Activated T-helper 2 cell treated with anti-CD3 and anti-CD28 coated beads, Interferon-gamma antibody, Interleukin-2, Interleukin-4, amounts not matched to agents 10 μg/mL and 5 μg/mL and 100 μg/mL, durations not matched to agents 14 hours and 24 hours and 36 hours (primary cell): Measurements from ENCODE around the gene RHOA. TPM values are rescaled to one million over a fixed set of nuclear protein-coding genes. Genes with fewer than 3 reads are reported as not detected.
A peak's percentile ranks its signal among the peaks of the same experiment; 100 is the strongest.
"Not testable (repeated sequence)": the region's sequence is repeated elsewhere in the genome, so short reads cannot be mapped to it uniquely, and the experiment has no call there.

ENCODE experiments used
- DNase-seq: peaks from one replicate; pipeline ENCODE4 v3.0.0; 2021; ENCODE audit warnings: low spot score
- H3K27ac Mint-ChIP-seq: one replicate; pipeline ENCODE4 v1.8.0; 2021; ENCODE audit warnings: mixed read lengths
- H3K27me3 Mint-ChIP-seq: one replicate; pipeline ENCODE4 v1.8.0; 2021; ENCODE audit warnings: low read depth, mixed read lengths
- H3K36me3 Mint-ChIP-seq: one replicate; pipeline ENCODE4 v1.8.0; 2021; ENCODE audit warnings: low read depth, mixed read lengths
- H3K4me1 Mint-ChIP-seq: one replicate; pipeline ENCODE4 v1.8.0; 2021; ENCODE audit warnings: low read depth, mixed read lengths
- H3K4me3 Mint-ChIP-seq: one replicate; pipeline ENCODE4 v1.8.0; 2021; ENCODE audit warnings: low read depth, mild to moderate bottlenecking, moderate library complexity, mixed read lengths
- H3K9me3 Mint-ChIP-seq: one replicate; pipeline ENCODE4 v1.8.0; 2021; ENCODE audit warnings: mixed read lengths
- intact Hi-C: fragments of 100-400 bp; cut with micrococcal nuclease; formaldehyde crosslinking; loops from one replicate; pipeline ENCODE4 v1.15.1; 2023
- total RNA-seq: library from RNA; stranded (reverse); gene quantifications from 2 replicates; pipeline ENCODE4 v1.2.3, GENCODE V29; 2022

Gene RHOA
- total RNA-seq, 1 donor from 2014 or later = 428 TPM

DNA sequence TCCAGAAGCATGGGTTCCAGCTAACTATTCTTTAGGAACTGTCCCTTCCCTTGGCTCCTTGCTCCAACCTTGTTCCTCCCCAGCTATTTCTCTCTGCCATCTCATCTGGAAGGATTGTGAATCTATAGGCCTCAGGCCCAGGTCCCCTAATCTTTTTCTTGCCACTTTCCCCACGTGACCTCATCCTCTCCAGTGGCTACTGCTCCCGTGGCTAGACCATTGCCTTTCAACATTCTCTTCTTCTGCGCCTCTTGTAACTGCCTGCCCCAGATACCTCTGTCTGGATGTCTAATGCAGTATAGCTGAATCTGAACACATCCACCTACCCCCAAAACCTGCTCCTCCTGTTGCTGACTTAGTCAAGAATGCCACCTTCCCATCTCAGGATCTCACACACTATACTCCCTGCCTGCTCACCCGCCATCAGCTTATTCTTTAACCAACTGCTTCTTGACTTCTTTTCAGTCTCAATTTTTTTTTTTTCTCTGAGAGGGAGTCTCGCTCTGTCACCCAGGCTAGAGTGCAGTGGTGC is 58.8 kb downstream of the RHOA start:
- Mint-ChIP-seq H3K4me1 (peaks cover 15% of the 10 kb centered on the region), H3K27ac (peak overlapping the region; percentile 5), H3K36me3 (peaks cover 31% of the 10 kb centered on the region), H3K27me3 (no peaks in the 10 kb centered on the region), H3K4me3 (no peak overlapping the region), H3K9me3 (no peaks in the 10 kb centered on the region)
- DNase-seq = no peak
- intact Hi-C loops = no loop called here

- Mint-ChIP-seq H3K27ac (no peak overlapping the region), H3K36me3 (peaks cover 26% of the 10 kb centered on the region), H3K4me1 (peaks cover 12% of the 10 kb centered on the region), H3K4me3 (no peak overlapping the region), H3K27me3 (no peaks in the 10 kb centered on the region), H3K9me3 (no peaks in the 10 kb centered on the region)
- intact Hi-C loops = no loop called here
- DNase-seq = no peak
Measured at GRCh38 chr3:49352281-49352680, 59.5 kb downstream of the RHOA start.

GRCh38 chr3:49351521-49352011 is 60.2 kb downstream of the RHOA start:
- Mint-ChIP-seq H3K36me3 (peaks cover 22% of the 10 kb centered on the region), H3K27me3 (no peaks in the 10 kb centered on the region), H3K4me1 (peaks cover 11% of the 10 kb centered on the region), H3K27ac (peak overlapping the region; percentile 15), H3K9me3 (no peaks in the 10 kb centered on the region), H3K4me3 (no peak overlapping the region)
- intact Hi-C loops = no loop called here
- no peak for DNase-seq

GRCh38 chr3:49349348-49350114 is 62.2 kb downstream of the RHOA start:
- intact Hi-C loops = no loop called here
- Mint-ChIP-seq H3K27me3 (no peaks in the 10 kb centered on the region), H3K9me3 (no peaks in the 10 kb centered on the region), H3K4me1 (peaks cover 12% of the 10 kb centered on the region), H3K4me3 (no peak overlapping the region), H3K27ac (no peak overlapping the region), H3K36me3 (peaks cover 9% of the 10 kb centered on the region)
- no peak for DNase-seq

GRCh38 chr3:49348361-49348760 is 63.4 kb downstream of the RHOA start:
- DNase-seq, H3K9me3 Mint-ChIP-seq, H3K27me3 Mint-ChIP-seq, H3K27ac Mint-ChIP-seq, intact Hi-C loops, H3K36me3 Mint-ChIP-seq, H3K4me3 Mint-ChIP-seq: not testable (repeated sequence)
- peaks cover 12% of the 10 kb centered on the region for H3K4me1 Mint-ChIP-seq

GRCh38 chr3:49346797-49347251 is 65.0 kb downstream of the RHOA start:
- Mint-ChIP-seq H3K4me1 (peaks cover 16% of the 10 kb centered on the region), H3K36me3 (no peaks in the 10 kb centered on the region), H3K27ac (no peak overlapping the region), H3K4me3 (no peak overlapping the region), H3K9me3 (no peaks in the 10 kb centered on the region), H3K27me3 (no peaks in the 10 kb centered on the region)
- DNase-seq = no peak
- intact Hi-C loops = no loop called here

- Mint-ChIP-seq H3K9me3 (no peaks in the 10 kb centered on the region), H3K4me1 (peaks cover 34% of the 10 kb centered on the region), H3K27me3 (no peaks in the 10 kb centered on the region), H3K4me3 (no peak overlapping the region), H3K36me3 (peaks cover 5% of the 10 kb centered on the region), H3K27ac (no peak overlapping the region)
- intact Hi-C loops = loop anchor here (5.0 kb wide), 2 partner anchors 84 to 176 kb away; partner anchors contain the start of genes CCDC71 and NICN1
- no peak for DNase-seq
Measured at GRCh38 chr3:49343163-49343562, 68.6 kb downstream of the RHOA start.

GRCh38 chr3:49341996-49342395 is 69.8 kb downstream of the RHOA start:
- H3K9me3 Mint-ChIP-seq = no peaks in the 10 kb centered on the region
- no peaks in the 10 kb centered on the region for H3K27me3 Mint-ChIP-seq
- H3K36me3 Mint-ChIP-seq = peaks cover 11% of the 10 kb centered on the region
- H3K4me1 Mint-ChIP-seq = peaks cover 37% of the 10 kb centered on the region
- intact Hi-C loops = loop anchor here (2.0 to 5.0 kb wide), 3 partner anchors 85 to 247 kb away; partner anchors contain the start of genes CCDC71, NICN1 and QRICH1
- no peak for DNase-seq
- H3K27ac Mint-ChIP-seq = peak overlapping the region; percentile 89
- H3K4me3 Mint-ChIP-seq = peak overlapping the region; percentile 43

- Mint-ChIP-seq H3K36me3 (peaks cover 21% of the 10 kb centered on the region), H3K27ac (peak within 1 kb of the TSS; percentile 96), H3K27me3 (no peaks in the 10 kb centered on the region), H3K4me3 (peak within 1 kb of the TSS; percentile 95), H3K9me3 (no peaks in the 10 kb centered on the region), H3K4me1 (peaks cover 36% of the 10 kb centered on the region)
- intact Hi-C loops = loop anchor here (1.0 to 5.0 kb wide), 6 partner anchors 18 to 245 kb away; partner anchors contain the start of genes CCDC71, GPX1, NICN1 and QRICH1
- peak; percentile 91 for DNase-seq
Measured at GRCh38 chr3:49339941-49340800, 71.6 kb downstream of the RHOA start, which contains the start of gene USP4. USP4 (minus strand) TSS chr3:49340053; CDS start chr3:49340024, 29 bp downstream.

GRCh38 chr3:49339581-49339940 is 72.2 kb downstream of the RHOA start:
- H3K4me1 Mint-ChIP-seq = peaks cover 33% of the 10 kb centered on the region
- no peaks in the 10 kb centered on the region for H3K9me3 Mint-ChIP-seq
- peaks cover 28% of the 10 kb centered on the region for H3K36me3 Mint-ChIP-seq
- intact Hi-C loops = no loop called here
- peak overlapping the region; percentile 96 for H3K27ac Mint-ChIP-seq
- DNase-seq = peak; percentile 31
- H3K4me3 Mint-ChIP-seq = peak overlapping the region; percentile 95
- H3K27me3 Mint-ChIP-seq = no peaks in the 10 kb centered on the region

DNA sequence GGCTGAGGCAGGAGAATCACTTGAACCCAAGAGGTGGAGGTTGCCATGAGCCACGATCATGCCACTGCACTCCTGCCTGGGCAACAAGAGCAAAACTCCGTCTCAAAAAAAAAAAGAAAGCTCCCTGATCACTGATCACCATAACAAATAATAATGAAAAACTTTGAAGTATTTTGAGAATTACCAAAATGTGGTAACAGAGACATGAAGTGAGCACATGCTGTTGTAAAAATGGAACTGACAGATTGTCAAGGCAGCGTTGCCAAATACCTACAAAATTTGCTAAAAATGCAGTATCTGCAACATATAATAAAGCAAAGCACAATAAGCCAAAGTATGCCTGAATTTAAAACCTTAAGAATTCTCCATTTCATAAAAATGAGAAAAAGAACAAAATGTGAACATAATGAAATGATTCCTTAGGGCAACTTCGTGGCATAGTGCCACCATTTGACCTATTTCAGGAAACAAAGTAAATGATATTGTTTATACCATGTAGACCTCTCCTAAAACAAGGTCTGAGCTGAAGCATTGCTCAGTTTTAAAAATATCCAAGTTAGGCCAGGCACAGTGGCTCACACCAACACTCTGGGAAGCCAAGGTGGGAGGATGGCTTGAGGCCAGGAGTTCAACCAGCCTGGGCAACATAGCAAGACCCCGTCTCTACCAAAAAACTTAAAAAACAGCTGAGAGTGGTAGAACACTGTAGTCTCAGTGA is 77.7 kb downstream of the RHOA start:
- Mint-ChIP-seq H3K27ac (peak overlapping the region; percentile 22), H3K4me3 (no peak overlapping the region), H3K4me1 (peaks cover 20% of the 10 kb centered on the region), H3K36me3 (peaks cover 67% of the 10 kb centered on the region), H3K27me3 (no peaks in the 10 kb centered on the region), H3K9me3 (no peaks in the 10 kb centered on the region)
- DNase-seq = no peak
- intact Hi-C loops = no loop called here

DNA sequence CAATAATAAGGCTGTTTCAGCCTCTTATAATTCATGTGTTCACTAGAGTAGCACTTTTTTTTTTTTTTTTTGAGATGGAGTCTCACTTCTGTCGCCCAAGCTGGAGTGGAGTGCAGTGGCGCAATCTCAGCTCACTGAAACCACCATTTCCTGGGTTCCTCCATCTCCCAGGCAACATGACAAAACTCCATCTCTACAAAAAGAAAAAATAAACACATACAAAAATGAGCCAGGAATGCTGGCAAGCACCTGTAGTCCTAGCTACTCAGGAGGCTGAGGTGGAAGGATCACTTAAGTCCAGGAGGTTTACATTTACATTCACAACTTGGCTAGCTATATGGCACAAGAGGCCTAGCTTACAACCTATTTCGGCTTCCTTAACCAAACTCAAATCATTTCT is 78.7 kb downstream of the RHOA start:
- intact Hi-C loops = no loop called here
- no peak overlapping the region for H3K4me3 Mint-ChIP-seq
- peaks cover 66% of the 10 kb centered on the region for H3K36me3 Mint-ChIP-seq
- peaks cover 12% of the 10 kb centered on the region for H3K4me1 Mint-ChIP-seq
- no peak for DNase-seq
- H3K27ac Mint-ChIP-seq = no peak overlapping the region
- H3K9me3 Mint-ChIP-seq = no peaks in the 10 kb centered on the region
- H3K27me3 Mint-ChIP-seq = no peaks in the 10 kb centered on the region
